Activated CD8-positive, alpha-beta memory T cell treated with anti-CD3 and anti-CD28 coated beads for 48 hours (primary cell): ENCODE measurements around the gene LNX2.
"Not testable (repeated sequence)": the region's sequence is repeated elsewhere in the genome, so short reads cannot be mapped to it uniquely, and the experiment has no call there.

Experiments used
- DNase-seq, 3 experiments: peaks; one replicate each; pipeline ENCODE4 v3.0.0-alpha.2; 2020; ENCODE audit warnings: low read depth in 2 of 3, low spot score in 2 of 3

The LNX2 gene

DNA sequence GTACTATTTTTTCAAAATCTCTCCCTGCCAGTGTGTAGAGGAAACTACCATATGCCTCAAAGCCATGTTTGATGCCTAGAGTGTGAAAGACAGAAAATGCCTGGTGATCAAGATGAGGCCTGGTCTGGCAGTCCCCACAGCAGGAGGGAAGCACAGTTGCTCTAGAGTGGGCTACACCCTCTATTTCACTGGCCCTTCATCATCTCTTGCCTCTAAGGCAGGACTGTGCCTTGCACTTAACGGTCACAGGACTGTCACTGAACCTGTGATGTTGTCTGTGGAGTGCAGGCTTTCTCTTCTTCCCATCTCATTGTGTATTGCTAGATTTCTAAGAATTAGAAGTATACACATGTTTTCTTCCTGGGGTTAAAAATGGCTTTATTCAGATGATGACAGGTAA, 17.7 kb upstream of the LNX2 start:
- DNase-seq, result no peak

DNA sequence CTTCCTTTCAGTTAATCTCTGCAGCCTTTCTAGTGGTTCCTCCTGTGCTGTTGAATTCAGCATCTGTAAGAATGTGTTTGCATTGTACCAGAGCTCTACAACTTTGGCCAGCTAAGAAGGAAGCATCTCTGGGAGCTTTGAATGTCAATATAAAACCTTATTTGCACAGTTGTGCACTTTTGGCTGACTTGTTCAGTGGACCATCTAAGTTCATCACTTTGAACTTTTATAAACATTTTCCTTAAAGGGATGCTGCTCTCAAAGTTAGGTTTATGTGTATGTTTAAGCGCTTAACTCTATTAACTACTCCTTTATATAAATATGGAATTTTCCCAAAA, 16.9 kb upstream of the LNX2 start:
- no peak for DNase-seq

DNA sequence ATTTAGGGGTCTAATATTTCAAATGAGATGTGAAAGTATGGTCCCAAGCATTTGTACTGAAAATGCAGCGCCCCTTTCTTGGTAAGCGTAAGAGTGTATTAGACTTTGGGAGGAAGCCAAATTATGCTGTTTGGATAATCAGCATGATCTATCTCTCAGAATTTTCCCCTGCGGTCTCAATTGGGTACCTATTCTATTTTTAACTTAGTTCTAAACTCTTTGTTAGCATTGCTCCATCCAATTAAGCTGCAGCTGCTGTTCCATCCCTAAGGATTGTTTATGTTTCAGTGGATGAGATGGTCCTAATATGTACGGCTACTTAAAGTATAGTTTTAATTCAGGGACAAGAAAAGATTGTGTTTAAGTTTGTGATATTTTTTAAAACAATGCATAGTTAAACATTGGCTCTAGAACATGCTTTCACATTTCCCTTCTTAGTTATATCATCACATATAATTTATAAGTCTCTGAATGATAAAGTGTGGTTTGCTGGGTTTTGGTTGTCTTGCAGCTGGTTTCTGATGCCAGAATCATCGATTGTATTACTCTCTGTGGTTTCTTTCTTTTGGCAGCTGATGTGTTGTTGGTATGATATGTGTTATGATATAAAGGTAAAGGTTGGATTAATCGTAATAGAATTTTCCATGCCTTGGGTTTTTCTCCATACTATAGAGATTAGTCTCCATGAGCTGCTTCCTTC, 16.4 kb upstream of the LNX2 start:
- DNase-seq, result no peak

DNA sequence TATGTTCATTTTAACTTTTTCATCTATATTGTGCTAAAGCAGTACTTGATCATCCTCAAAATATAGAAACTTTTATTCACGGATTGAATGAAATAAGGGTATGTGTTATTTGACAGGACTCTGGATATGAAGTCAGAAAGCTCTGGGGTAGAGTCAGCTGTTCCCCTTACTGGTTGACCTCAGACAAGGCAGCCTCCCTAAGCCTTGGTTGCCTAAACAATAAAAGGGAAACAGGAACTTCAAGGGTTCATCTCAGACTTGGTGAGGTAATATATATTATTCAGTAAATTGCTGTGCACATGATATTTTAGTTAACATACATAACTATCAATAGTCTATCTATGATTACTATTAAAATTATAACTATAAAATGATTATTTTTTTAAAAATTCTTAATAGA, 14.9 kb upstream of the LNX2 start:
- no peak for DNase-seq

DNA sequence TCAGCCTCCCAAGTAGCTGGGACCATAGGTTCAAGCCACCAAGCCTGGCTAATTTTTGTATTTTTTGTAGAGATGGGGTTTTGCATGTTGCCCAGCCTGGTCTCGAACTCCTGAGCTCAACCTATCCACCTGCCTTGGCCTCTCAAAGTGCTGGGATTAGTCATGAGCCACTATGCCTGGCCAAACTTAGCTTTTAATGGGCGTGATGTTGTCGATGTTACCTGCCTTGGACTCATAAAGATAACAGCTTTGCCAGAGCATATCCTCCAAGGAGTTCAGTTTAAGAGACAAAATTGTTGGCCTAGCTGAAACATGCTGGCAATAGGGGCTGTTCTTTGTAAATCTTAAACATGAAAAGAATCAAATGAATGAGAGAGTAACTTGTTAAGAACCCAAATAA, 14.5 kb upstream of the LNX2 start:
- DNase-seq, result no peak

DNA sequence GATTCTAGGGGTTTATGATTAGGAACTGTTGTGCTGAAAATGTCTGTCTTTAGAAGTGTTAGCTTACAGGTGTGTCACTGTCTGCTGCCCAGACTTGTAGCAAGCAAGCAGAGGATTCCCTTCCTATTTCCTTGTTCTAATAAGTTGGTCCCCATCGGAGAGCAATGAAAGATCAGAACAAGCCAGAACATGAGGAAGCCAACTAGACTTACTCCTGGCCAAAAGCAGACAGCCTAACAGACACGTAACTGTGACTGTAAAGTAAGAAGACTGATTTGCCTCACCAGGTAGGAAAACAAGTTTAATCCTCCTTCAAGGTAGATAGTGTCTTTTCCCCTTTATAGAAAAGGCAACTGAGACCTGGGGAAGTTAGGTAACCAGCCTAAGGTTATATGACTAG, 13.9 kb upstream of the LNX2 start:
- no peak for DNase-seq

DNA sequence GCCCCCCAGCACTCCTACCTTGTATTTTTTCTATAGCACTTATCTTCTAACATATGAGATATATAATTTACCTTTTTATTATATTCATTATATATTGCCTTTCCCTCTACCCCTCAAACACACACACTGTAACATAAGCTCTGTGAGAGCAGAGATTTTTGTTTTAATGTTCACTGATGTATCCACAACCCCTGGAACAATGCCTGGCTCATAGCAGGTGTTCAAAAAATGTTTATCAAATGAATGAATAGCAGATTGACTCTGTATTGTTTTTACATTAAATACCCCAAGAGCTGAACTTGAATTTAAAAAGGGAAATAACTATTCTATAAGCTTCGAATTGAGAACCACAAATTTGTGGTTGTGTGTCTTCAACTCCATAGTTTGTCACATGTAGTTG, 12.3 kb upstream of the LNX2 start:
- no peak for DNase-seq

DNA sequence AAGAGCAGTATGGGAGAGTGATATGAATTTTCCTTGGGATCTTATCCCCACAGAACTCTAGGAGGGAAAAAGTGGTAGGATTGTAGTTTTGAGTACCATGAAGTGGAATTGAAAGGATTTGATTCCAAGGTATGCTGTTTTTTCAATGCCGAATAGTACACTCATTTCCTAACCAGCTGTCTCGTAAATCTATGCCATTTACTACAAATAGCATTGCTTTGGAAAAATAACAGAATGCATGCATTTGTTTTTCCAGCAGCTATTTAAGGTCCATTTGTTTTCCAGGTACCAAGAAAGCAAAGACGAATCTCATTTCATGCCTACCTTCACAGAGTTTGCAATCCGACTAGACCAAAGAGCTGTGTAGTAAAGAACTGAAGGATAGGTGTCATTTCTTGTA, 11.9 kb upstream of the LNX2 start:
- DNase-seq, result no peak

DNA sequence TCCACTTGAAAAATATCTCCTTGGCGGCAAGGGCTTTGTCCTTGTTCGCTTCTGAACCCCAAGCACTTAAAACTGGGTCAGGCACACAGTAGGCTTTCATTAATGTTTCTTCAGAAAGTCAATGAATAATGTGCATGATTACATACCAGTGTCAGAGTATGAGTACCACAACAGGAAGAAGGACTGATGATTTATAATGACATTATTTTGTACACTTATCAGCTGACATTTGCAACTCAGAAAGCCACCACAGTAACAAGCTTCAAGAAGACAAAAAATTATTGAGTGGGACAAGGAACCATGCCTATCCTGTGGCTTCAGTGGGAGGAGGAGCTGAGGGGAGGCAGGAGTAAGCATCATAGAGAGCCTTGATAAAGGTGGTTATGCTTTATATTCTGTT, 11.3 kb upstream of the LNX2 start:
- DNase-seq, result no peak

DNA sequence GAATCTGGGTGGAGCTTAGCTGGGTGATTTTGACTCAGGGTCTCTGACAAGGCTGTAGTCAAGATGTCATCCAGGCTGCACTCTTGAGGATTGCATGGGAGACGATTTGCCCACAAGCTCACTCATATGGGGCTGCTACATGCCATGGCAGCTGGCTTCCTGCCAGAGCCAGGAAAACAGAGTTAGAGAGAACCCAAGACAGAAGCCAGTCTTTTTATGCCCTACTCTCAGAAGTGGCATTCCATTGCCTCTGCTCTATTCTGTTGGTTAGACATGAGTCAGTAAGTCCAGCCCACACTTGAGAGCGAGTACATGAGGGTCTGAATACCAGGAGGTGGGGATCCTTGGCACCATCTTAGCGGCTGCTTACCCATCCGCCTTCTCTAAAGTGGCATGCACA, 10.8 kb upstream of the LNX2 start:
- no peak for DNase-seq

DNA sequence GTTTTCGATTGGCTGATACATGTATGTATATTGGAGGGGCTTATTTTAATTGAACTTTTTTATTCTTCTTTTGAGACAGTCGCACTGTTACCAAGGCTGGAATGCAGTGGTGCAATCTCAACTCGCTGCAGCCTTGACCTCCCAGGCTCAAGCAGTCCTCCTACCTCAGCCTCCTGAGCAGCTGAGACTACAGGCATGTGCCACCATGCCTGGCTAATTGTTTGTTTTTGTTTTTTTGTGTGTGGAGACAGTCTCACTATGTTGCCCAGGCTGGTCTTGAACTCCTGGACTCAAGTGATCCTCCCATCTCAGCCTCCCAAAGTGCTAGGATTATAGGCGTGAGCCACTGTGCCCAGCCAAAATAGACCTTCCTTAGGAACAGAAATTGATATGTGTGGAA, 8.4 kb upstream of the LNX2 start:
- DNase-seq, result not testable (repeated sequence)

DNA sequence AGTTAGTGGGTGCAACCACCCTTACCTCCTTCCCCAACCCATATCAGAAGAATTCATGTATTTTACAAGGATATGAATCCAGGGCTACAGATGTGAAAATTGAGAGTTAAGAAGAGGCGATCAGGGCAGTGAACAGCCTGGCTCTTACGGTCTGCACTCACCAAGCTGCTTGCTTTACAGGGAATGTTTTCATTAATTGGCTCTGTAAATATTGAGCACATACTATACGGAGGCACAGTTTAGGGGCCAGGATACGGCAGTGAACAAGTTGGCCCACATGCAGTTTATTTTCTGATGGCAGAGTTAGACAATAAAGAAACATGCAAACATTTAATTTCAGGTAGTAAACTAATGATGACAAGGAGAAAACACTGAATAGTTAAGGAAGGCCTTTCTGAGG, 7.8 kb upstream of the LNX2 start:
- DNase-seq, result no peak

DNA sequence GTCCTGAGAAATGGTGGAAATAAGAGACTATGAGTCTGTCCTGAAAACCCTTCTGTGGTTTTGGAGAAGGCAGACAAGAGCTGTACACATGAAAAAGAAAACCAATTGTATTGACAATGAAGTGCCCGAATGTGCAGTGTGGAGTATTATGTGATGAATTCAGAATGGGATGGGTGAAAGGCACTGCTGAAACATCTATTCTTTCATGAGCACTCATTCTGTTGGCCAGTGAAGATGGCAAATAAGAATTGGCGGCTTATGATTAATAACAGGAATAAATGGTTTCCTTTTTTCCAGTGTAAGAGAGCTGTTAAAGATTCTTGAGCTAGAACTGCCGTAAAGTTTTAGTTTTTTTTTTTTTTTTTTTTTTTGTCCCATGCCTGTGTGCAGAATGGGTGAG, 7.1 kb upstream of the LNX2 start:
- no peak for DNase-seq

DNA sequence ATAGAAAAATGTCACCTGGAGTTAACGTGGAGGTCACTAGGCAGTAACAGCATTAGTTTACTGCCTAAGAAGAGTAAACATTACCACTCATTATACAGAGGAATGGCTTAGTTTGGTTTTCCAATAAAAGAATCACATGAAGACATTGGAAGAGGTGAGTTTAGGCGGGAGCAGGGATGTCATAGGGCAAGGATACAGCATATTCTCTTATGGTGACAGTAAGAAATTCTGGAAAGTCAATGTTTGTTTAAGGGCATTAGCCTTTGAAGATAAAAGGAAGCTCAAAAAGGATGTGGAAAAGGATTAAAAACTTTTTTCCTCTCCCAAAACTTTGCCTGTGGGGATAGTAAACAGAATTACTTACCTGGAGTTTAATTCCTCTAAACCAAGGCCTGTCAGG, 5.5 kb upstream of the LNX2 start:
- no peak for DNase-seq

DNA sequence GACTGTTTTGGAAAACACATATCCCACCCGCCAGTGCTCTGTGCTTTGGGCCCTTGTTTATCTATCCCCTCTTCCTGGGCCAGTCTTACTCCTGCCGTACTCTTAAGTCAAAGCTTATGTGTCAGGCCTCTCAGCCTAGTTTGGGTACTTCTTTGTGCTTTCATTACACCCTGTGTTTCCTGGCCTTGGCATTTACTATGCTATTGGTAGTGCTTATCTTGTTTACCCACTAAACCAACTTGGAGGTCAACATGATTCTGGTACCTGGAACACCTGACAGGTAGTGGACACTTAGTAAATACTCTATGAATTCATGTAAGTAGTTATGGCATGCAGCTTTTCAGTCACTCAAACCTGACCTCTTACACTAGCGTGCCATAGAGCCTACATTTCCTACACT, 3.7 kb upstream of the LNX2 start:
- DNase-seq, result no peak

DNA sequence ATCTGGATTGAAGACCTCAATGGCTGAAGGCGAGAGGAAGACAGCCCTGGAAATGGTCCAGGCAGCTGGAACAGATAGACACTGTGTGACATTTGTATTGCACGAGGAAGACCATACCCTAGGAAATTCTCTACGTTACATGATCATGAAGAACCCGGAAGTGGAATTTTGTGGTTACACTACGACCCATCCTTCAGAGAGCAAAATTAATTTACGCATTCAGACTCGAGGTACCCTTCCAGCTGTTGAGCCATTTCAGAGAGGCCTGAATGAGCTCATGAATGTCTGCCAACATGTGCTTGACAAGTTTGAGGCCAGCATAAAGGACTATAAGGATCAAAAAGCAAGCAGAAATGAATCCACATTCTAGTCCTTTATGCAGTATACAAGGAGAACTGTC, 2.6 kb upstream of the LNX2 start:
- DNase-seq, result no peak

DNA sequence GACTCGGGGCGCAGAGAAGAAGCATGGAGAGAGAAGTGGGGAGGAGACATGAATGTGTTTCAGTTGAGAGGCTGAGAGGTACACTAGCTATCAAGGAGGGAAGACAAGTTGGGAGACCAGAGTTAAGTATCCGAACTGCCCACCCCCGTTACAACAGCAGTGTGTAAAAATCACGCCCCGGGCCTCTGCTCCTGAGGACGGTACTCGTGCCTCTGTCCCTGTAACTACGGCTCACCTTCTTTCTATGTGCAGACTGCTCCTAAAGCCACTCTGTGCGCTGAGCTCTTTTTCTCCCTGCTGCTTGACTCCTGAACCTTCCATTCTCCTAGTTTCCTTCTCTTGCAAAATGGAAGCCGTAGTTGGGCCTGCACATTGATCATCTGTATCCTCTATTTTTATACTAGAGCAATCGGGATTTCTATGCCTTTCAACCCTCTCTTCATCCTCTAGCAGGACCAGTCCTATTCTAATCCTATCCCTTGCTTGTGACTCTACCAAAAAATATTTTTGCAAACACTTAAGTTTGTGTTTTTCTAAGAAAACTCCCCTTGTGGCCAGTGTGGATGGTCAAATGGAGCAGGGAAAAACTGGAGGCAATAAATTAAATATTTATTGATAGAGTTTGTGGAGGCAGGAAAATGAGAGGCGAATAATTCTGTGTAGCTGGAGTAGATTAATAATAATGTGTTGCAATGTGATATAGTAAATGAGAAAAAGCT, 1.9 kb upstream of the LNX2 start:
- no peak for DNase-seq

DNA sequence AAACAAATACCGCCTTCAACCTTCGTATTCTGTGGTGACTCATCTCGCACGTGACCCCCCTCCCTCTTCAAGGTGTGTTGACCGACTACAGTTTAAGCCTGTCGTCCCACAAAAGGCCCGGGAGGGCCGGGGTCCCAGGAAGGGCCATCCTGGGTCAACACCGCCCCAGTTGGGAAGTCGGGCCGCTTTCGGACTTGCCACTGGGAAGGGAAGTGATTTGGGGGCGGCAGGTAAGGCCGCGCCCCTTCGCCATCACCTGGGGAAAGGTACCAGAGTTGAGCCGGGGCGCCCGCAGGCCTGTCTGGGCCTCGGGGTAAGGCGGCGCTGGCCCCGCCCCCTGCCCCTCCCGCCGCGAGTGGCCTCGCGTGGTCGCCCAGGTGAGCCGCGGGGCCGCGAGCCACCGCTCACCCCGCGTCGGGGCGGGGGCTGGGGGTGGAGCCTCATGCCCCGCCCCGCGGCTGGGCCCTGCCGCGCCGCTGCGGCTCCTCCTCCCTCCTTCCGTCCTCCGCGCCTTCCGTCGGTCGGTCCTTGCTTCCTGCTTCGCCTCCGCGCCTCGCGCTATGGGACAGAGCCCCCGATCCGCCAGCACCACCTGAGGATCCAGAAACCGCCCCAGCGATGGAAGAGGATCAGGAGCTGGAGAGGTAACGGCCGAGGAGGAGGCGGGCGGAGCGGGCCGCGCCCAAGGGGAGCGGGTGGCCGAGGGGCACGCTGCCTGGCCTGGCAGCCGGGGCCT, 1.2 kb upstream of the LNX2 start, which contains the start of gene POLR1D:
TSS of gene POLR1D (plus strand) at position 527 of the 736 bp plus-strand sequence. CDS start at position 619, 92 bp downstream.
- peak; percentile 48 to 61 (median 49) for DNase-seq

DNA sequence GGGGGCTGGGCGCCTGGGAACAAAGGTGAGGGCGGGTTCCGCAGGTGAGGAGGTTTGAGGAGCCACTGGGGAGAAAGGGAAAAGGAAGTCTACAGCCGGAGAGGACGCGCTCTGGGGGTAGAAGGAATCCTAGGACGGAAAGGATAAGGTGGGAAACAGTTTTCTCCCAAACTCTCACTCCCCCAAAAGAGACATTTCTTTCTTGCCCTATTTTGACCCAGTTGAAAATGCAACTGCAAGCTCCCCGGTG, 712 bp upstream of the LNX2 start:
- peak in 1 of 3 experiments; percentile 3 for DNase-seq

DNA sequence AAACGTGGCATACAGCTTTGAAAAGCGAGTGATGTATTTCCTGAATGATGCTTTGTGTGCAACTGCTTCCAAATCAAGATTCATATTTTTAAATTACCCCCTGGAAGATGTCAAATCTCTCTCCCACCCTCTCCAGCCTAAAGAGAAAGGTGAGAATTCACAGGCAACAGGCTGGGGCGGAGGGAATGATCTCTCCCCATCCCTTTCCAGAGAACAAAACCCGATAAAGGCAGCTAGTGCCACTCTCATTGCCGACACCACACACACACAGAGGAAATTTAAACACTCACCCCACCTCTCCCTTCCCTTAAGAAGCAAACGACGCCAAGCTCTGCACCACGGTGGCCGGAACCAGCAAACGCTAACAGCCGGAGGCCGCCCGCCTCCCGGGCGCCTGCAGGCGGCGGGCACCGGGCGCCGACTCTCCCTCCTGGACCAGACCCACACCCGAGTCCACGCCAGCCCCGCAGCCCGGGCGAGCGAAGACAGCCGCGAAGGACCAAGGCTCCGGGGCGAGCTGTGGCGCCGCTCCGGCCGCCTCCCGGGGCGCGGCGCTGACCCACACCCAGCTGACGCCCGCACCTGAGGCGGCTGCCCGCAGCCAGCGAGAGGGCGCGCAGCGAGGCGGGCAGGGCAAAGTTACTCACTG, 477 bp downstream of the LNX2 start:
- peak in 2 of 3 experiments; percentile 4 to 19 for DNase-seq

DNA sequence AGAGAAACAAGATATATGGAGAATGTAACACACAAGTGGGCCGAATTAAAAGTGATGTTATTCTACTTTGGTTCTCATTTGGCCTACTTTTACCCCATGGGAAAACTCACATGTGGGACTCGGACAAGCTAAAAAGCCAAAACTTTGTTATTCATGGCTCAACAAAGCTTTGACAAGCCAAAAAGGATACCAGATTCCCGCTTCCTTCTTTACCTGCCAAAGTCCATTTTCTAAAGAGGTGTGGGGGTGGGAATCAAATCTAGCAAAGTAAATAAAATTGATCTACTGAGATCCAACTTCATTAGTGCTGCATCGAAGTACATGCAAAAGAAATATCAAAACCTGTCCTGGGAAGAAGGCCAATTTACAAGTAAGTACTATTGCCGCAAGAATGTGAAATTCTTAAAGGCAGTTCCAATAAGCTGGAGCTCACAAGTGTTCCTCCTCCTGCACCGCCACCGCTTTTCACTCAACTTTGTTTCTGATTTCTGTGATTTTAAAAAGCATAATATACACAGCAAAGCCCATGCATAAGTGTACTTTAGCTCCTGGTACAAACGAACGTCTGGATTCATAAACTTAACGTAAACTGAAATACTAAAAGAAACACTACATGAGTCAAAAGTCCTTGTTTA, 1.1 kb downstream of the LNX2 start:
- DNase-seq, result no peak

DNA sequence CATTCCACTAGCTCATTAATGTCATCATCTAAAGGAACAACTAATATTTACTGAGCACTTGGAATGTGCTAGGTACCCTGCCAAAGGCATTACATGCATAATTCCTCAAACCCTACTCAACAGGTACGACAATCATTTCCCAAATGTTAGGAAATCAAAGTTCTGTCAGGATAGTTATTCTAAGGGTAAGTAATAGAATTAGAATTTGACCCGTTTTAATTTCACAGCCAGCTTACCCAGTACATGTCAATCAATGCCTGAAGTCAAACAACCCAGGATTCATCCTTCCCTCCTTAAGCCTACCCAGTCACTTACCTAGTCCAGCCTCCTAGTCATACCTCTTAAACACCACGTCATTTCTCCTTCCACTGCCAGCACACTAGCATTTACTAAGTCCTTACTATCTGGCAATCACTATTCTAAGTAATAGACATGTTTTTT, 2.4 kb downstream of the LNX2 start:
- no peak for DNase-seq
